Endothelial cell of umbilical vein (primary cell): ENCODE measurements around the gene SRSF1. TPM values are rescaled to one million over a fixed set of nuclear protein-coding genes. Genes with fewer than 3 reads are reported as not detected.
A peak's percentile ranks its signal among the peaks of the same experiment; 100 is the strongest.

Source experiments
- Bru-seq: library from RNA; stranded (reverse); fragments of 400-500 nt; gene quantifications from one replicate; lab custom pipeline; 2021; lab: Mats Ljungman, UMichigan
- BruChase-seq, 2 experiments: library from RNA; stranded (reverse); fragments of 400-500 nt; gene quantifications; one replicate each; lab custom pipeline; 2021; lab: Mats Ljungman, UMichigan
- BruUV-seq: library from RNA; stranded (reverse); fragments of 400-500 nt; replicated peaks from 2 replicates; lab custom pipeline; 2021; lab: Mats Ljungman, UMichigan
- CTCF ChIA-PET: fragments of 300-600, 350-600 bp; sonication (Branson Sonifier 250); formaldehyde crosslinking; loops from one replicate; lab custom pipeline; 2021; ENCODE audit warnings: antibody characterized with exemption, inconsistent platforms; lab: Charles Lee
- POLR2A ChIA-PET: fragments of 300-600, 350-600 bp; sonication (Branson Sonifier 250); formaldehyde crosslinking; loops from one replicate; lab custom pipeline; 2021; ENCODE audit warnings: antibody characterized with exemption, inconsistent platforms; lab: Charles Lee
- DNase-seq: peaks from one replicate; pipeline ENCODE4 v3.0.0-alpha.2; 2011; ENCODE audit warnings: low read depth, low spot score
- FAIRE-seq: peaks from 2 replicates; lab custom pipeline; 2011; peaks lifted over from hg19 to GRCh38; lab: Jason Lieb, UNC
- H2AFZ ChIP-seq: 2 replicates; pipeline ENCODE4 v1.6.0; 2012; ENCODE audit warnings: low read depth, low read length, control low read depth, inconsistent platforms
- H3K27ac ChIP-seq: 2 replicates; pipeline ENCODE4 v1.5.1; 2011; ENCODE audit warnings: low read depth, mild to moderate bottlenecking, control low read depth, low read length, moderate library complexity; ENCODE audit not compliant: insufficient read depth
- H3K27me3 ChIP-seq, 2 experiments: 2 replicates each; pipeline versions ENCODE4 v1.6.0 to v1.6.1; 2011; ENCODE audit warnings: low read length in 2 of 2, mixed read lengths in 1 of 2; ENCODE audit not compliant: control insufficient read depth in 2 of 2, insufficient read depth in 2 of 2
- H3K36me3 ChIP-seq, 2 experiments: 2 replicates in 1 of 2; 3 replicates in 1 of 2; pipeline ENCODE4 v1.5.1; 2011; ENCODE audit warnings: low read length in 2 of 2, mild to moderate bottlenecking in 1 of 2, moderate library complexity in 1 of 2; ENCODE audit not compliant: control insufficient read depth in 2 of 2, insufficient read depth in 2 of 2; ENCODE audit errors: extremely low read depth in 1 of 2
- H3K4me1 ChIP-seq: 3 replicates; pipeline ENCODE4 v1.5.1; 2011; ENCODE audit warnings: mild to moderate bottlenecking, low read length; ENCODE audit not compliant: control insufficient read depth, insufficient read depth; ENCODE audit errors: extremely low read depth
- H3K4me2 ChIP-seq: 2 replicates; pipeline ENCODE4 v1.6.1; 2011; ENCODE audit warnings: low read length, control low read depth, mixed read lengths; ENCODE audit not compliant: insufficient read depth
- H3K4me3 ChIP-seq, 3 experiments: fragments of 200-600 bp in 1 of 3; sonication (generic), shearing (Covaris generic) in 1 of 3; replicated peaks in 1 of 3; 2 replicates each; pipeline ENCODE4 v1.5.1; 2011 to 2016; ENCODE audit warnings: control low read depth in 3 of 3, low read length in 3 of 3, mild to moderate bottlenecking in 2 of 3, inconsistent platforms in 1 of 3, low read depth in 1 of 3, moderate library complexity in 1 of 3; ENCODE audit not compliant: insufficient read depth in 1 of 3
- H3K79me2 ChIP-seq: 2 replicates; pipeline ENCODE4 v1.6.0; 2012; ENCODE audit warnings: low read length, inconsistent platforms; ENCODE audit not compliant: control insufficient read depth, insufficient read depth
- H3K9ac ChIP-seq: replicated peaks from 2 replicates; pipeline ENCODE3; 2011; ENCODE audit warnings: low read length, control low read depth; ENCODE audit not compliant: insufficient read depth; ENCODE audit errors: extremely low read depth
- H3K9me1 ChIP-seq: replicated peaks from 3 replicates; pipeline ENCODE4 v1.6.0; 2011; ENCODE audit warnings: mild to moderate bottlenecking, low read length; ENCODE audit not compliant: control insufficient read depth, insufficient read depth; ENCODE audit errors: extremely low read depth
- H3K9me3 ChIP-seq: replicated peaks from 2 replicates; pipeline ENCODE4 v1.5.1; 2012; ENCODE audit warnings: low read length, inconsistent platforms; ENCODE audit not compliant: control insufficient read depth, insufficient read depth
- H4K20me1 ChIP-seq: replicated peaks from 2 replicates; pipeline ENCODE3; 2011; ENCODE audit warnings: mild to moderate bottlenecking, low read length; ENCODE audit not compliant: control insufficient read depth, insufficient read depth; ENCODE audit errors: extremely low read depth
- CTCF ChIP-seq, 2 donors: IDR thresholded peaks; 1 replicate in 1 of 2; 2 replicates in 1 of 2; pipeline ENCODE4 v1.5.1; 2011; ENCODE audit warnings: low read length in 2 of 2, mild to moderate bottlenecking in 2 of 2, moderate library complexity in 2 of 2, control low read depth in 1 of 2, inconsistent platforms in 1 of 2, low read depth in 1 of 2; ENCODE audit not compliant: insufficient read depth in 1 of 2; ENCODE audit errors: extremely low read depth in 1 of 2
- EZH2 ChIP-seq: IDR thresholded peaks from 2 replicates; pipeline ENCODE4 v1.6.1; 2012; ENCODE audit warnings: borderline replicate concordance, low read depth, mild to moderate bottlenecking, moderate library complexity, low read length, inconsistent platforms; ENCODE audit not compliant: severe bottlenecking
- FOS ChIP-seq: IDR thresholded peaks from 2 replicates; pipeline ENCODE4 v1.6.1; 2011; ENCODE audit warnings: mild to moderate bottlenecking, low read length, moderate library complexity, borderline replicate concordance; ENCODE audit not compliant: insufficient read depth
- GATA2 ChIP-seq: IDR thresholded peaks from 2 replicates; pipeline ENCODE4 v1.7.0; 2011; ENCODE audit warnings: low read depth, mild to moderate bottlenecking, moderate library complexity, mixed read lengths, low read length; ENCODE audit not compliant: insufficient read length, insufficient read depth
- JUN ChIP-seq: IDR thresholded peaks from 2 replicates; pipeline ENCODE4 v1.6.1; 2011; ENCODE audit warnings: borderline replicate concordance, low read depth; ENCODE audit not compliant: insufficient read length, insufficient read depth
- MAX ChIP-seq: IDR thresholded peaks from 2 replicates; pipeline ENCODE4 v1.6.1; 2011; ENCODE audit not compliant: insufficient read depth, insufficient read length
- MYC ChIP-seq: IDR thresholded peaks from one replicate; pipeline ENCODE4 v1.6.1; 2011; ENCODE audit warnings: mild to moderate bottlenecking, low read depth, low read length
- POLR2A ChIP-seq: IDR thresholded peaks from 2 replicates; pipeline ENCODE4 v1.6.1; 2012; ENCODE audit warnings: low read depth, mild to moderate bottlenecking, control low read depth, low read length
- POLR2AphosphoS5 ChIP-seq: IDR thresholded peaks from 2 replicates; pipeline ENCODE4 v1.6.1; 2012; ENCODE audit warnings: low read depth, mild to moderate bottlenecking, control low read depth, low read length, moderate library complexity; ENCODE audit not compliant: insufficient read depth
- dilution Hi-C: fragments of 300-500 bp; cut with MboI; formaldehyde crosslinking; loops from one replicate; pipeline ENCODE4 v1.15.0; 2019; ENCODE audit warnings: low sequenced_read_pairs; ENCODE audit not compliant: extremely low pct_ligation_motif_present
- intact Hi-C: fragments of 100-400 bp; cut with micrococcal nuclease; formaldehyde crosslinking; loops from one replicate; pipeline ENCODE4 v1.10.0; 2022
- long read RNA-seq: library from polyadenylated mRNA; stranded (forward); transcript quantifications from one replicate; pipeline ENCODE4 v2.0.0, GENCODE V29; 2021
- polyA minus RNA-seq, 3 experiments: library from RNA; depleted of rRNA, polyadenylated mRNA; stranded (reverse); fragments of >200 nt; gene quantifications; 1 replicate in 1 of 3; 2 replicates in 2 of 3; pipeline ENCODE4 v1.2.3, GENCODE V29; 2011
- polyA plus RNA-seq, 4 experiments: library from polyadenylated mRNA; depleted of rRNA in 3 of 4; stranded (reverse) in 3 of 4; unstranded in 1 of 4; fragments of >200 nt; gene quantifications; 2 replicates each; pipeline versions ENCODE4 v1.2.1 to v1.2.3, GENCODE V29; 2011 to 2012; ENCODE audit warnings: missing spikeins in 1 of 4
- total RNA-seq: library from RNA; stranded (reverse); gene quantifications from 2 replicates; pipeline ENCODE4 v1.2.3, GENCODE V29; 2021

SRSF1 gene
- 309 and 316 TPM in 2 replicates for total RNA-seq
- 133 and 147 TPM in 2 replicates for polyA plus RNA-seq
- 128 and 129 TPM in 2 replicates for polyA plus RNA-seq (2011; cell fraction: cytosol; rRNA removed)
- polyA plus RNA-seq (2011; cell fraction: nucleus; rRNA removed), result 353 and 457 TPM in 2 replicates
- 229 and 250 TPM in 2 replicates for polyA plus RNA-seq (2012)
- 482 and 618 TPM in 2 replicates for polyA minus RNA-seq
- 249 TPM for polyA minus RNA-seq (2011; cell fraction: cytosol; rRNA and poly(A)+ RNA removed)
- polyA minus RNA-seq (2011; cell fraction: nucleus; rRNA and poly(A)+ RNA removed), result 376 and 579 TPM in 2 replicates
- Bru-seq, nascent RNA, result percentile 99 among the genes with signal in this experiment
- percentile 100 among the genes with signal in this experiment for BruChase-seq, experiment 1, labeled RNA remaining after a 6-hour chase
- percentile 100 among the genes with signal in this experiment for BruChase-seq, experiment 2, labeled RNA remaining after a 2-hour chase
- long read RNA-seq, transcript SRSF1-204 (4 exons, 1,720 nt), result minor isoform, 10 of 307 reads
- long read RNA-seq, transcript SRSF1-201 (4 exons, 1,513 nt), result major isoform, 283 of 307 reads
- long read RNA-seq, transcript SRSF1-205 (3 exons, 3,117 nt), result minor isoform, 8 of 307 reads
- long read RNA-seq, partial matches to known transcripts, result 4 of 307 reads
- long read RNA-seq, other reads (novel, unspliced or antisense), result 0 of 307 reads

GRCh38 chr17:58006924-58007780 is at the start of gene SRSF1:
SRSF1 (minus strand) TSS chr17:58007246; CDS start chr17:58007137, 109 bp downstream.
- H3K79me2 ChIP-seq, result peaks cover 48% of the 10 kb centered on the region
- no peaks in the 10 kb centered on the region for H3K9me1 ChIP-seq
- ChIA-PET CTCF (interaction anchor here (0.7 to 1.9 kb wide), 13 partner anchors 8 to 223 kb away, joined by 3 to 11 read pairs (median 5); partner anchors contain the start of gene DYNLL2), POLR2A (interaction anchor here (0.7 to 2.4 kb wide), 13 partner anchors 11 to 624 kb away, joined by 3 to 19 read pairs (median 3); partner anchors contain the start of genes DYNLL2, MRPS23, SUPT4H1 and VEZF1)
- peak within 1 kb of the TSS; percentile 39 to 95 (median 85) for H3K4me3 ChIP-seq
- H3K4me1 ChIP-seq, result peaks cover 36% of the 10 kb centered on the region
- intact Hi-C loops (loop anchor here (1.0 to 2.0 kb wide), 3 partner anchors 76 to 346 kb away; partner anchors contain the start of genes DYNLL2 and SUPT4H1), dilution Hi-C loops (no loop called here)
- H2AFZ ChIP-seq, result peak within 1 kb of the TSS; percentile 81
- DNase-seq (peak; percentile 98), FAIRE-seq (peak; percentile 87)
- TF ChIP-seq GATA2 (no peak), FOS (no peak), POLR2A (peak; percentile 97), MAX (peak; percentile 74), POLR2AphosphoS5 (peak; percentile 96), JUN (no peak), CTCF (IDR thresholded peaks at IDR 0.05; ENCODE audit: extremely low read depth in 1 of 2, insufficient read depth in 1 of 2, low read depth in 1 of 2, low read length in 2 of 2) (no peak), MYC (peak; percentile 91), EZH2 (no peak)
- no peaks in the 10 kb centered on the region for H3K27me3 ChIP-seq
- TSS peak; percentile 44 for BruUV-seq
- peak within 1 kb of the TSS; percentile 90 for H3K9ac ChIP-seq
- peak within 1 kb of the TSS; percentile 85 for H3K4me2 ChIP-seq
- H4K20me1 ChIP-seq, result peaks cover 2% of the 10 kb centered on the region
- peaks cover 13 to 18% of the 10 kb centered on the region in 2 experiments for H3K36me3 ChIP-seq
- H3K9me3 ChIP-seq, result no peaks in the 10 kb centered on the region
- H3K27ac ChIP-seq, result peak within 1 kb of the TSS; percentile 67
